LNCaP clone FGC (cell line): ENCODE measurements around the gene KIF26A.

Experiments
- DNase-seq: peaks from one replicate; pipeline ENCODE4 v3.0.0-alpha.2; 2011; ENCODE audit warnings: low read depth
- H3K4me3 ChIP-seq: 2 replicates; pipeline ENCODE4 v1.5.1; 2011; ENCODE audit warnings: mild to moderate bottlenecking, low read depth, low read length, control low read depth
- CTCF ChIP-seq: IDR thresholded peaks from 2 replicates; pipeline ENCODE4 v1.5.1; 2012; ENCODE audit warnings: mild to moderate bottlenecking; ENCODE audit not compliant: control insufficient read depth, insufficient read depth; ENCODE audit errors: extremely low read depth

KIF26A gene

GRCh38 chr14:104106471-104106991 lies 31.9 kb upstream of the KIF26A start:
- no peak for TF ChIP-seq CTCF
- H3K4me3 ChIP-seq, result no peak overlapping the region
- no peak for DNase-seq

- H3K4me3 ChIP-seq, result no peak overlapping the region
- no peak for DNase-seq
- TF ChIP-seq CTCF, result no peak
Measured at GRCh38 chr14:104107101-104107581, 31.2 kb upstream of the KIF26A start.

GRCh38 chr14:104107611-104108569 lies 30.5 kb upstream of the KIF26A start:
- H3K4me3 ChIP-seq, result no peak overlapping the region
- no peak for TF ChIP-seq CTCF
- no peak for DNase-seq

- no peak for TF ChIP-seq CTCF
- no peak overlapping the region for H3K4me3 ChIP-seq
- no peak for DNase-seq
Measured at GRCh38 chr14:104108570-104109541, 29.5 kb upstream of the KIF26A start.

- no peak overlapping the region for H3K4me3 ChIP-seq
- no peak for DNase-seq
- no peak for TF ChIP-seq CTCF
Measured at GRCh38 chr14:104109731-104110361, 28.5 kb upstream of the KIF26A start.
